Stimulated activated CD4-positive, alpha-beta T cell treated with anti-CD3 and anti-CD28 coated beads, Interleukin-1b, Interleukin-23, amount 100 ng/mL, for 1 hour (primary cell): Measurements from ENCODE around the gene SPOCK1.
"Not testable (repeated sequence)": the region's sequence is repeated elsewhere in the genome, so short reads cannot be mapped to it uniquely, and the experiment has no call there.

Experiments used
- DNase-seq, 2 donors: peaks; one replicate each; pipeline ENCODE4 v3.0.0-alpha.2; 2020; ENCODE audit warnings: low read depth in 2 of 2

The SPOCK1 gene

DNA sequence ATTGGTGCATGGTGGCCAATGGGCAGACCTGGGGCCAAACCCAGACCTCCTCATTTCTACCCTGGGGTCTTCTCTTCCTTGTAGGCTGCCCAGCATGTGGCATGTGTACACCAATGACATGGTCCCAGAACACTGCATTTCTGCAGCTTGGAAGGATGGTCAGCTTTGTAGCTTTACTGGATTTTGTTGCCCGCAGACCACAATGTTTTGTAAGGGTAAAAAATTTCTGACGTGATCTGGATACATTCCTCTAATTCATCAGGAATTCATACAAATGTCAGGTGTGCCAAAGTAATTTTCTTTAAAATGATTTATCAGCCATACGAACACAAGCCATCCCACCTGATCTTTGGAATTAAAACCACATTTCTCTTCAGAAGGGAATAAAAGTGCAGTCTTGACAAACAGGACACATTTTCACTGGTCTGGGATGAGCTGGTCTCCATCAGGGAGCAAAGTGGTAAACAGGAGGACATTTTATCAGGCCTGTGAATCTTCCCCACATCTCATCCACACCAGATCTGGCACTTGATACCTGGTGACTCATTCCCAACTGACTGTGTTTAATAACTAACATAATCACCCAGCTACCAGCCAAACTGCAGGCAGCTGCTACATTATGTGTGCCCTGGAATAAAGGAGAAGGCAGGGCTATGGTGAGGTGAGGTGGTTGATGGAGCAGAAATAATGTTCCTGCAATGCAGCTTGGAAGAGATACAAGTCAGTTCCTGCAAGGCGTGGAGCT, 103.9 kb downstream of the SPOCK1 start:
- no peak for DNase-seq

DNA sequence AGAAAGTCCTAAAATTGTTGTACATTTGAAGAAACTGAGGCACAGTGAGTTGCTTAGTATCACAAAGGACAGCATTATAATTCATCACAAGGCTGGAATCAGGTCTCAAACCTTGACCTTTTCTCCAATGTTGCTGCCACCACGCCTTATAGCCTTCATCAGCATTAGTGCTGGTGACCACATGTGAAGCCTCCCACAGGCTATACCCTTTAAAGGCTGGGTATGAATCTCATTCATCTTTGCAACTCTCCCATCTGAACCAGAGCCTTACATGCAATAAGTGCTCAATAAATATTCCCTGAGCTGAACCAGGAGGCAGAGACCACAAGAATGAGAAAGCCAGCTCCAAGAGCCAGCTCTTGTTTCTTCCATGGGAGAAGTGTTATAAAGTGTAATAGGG, 104.7 kb downstream of the SPOCK1 start:
- DNase-seq: no peak

DNA sequence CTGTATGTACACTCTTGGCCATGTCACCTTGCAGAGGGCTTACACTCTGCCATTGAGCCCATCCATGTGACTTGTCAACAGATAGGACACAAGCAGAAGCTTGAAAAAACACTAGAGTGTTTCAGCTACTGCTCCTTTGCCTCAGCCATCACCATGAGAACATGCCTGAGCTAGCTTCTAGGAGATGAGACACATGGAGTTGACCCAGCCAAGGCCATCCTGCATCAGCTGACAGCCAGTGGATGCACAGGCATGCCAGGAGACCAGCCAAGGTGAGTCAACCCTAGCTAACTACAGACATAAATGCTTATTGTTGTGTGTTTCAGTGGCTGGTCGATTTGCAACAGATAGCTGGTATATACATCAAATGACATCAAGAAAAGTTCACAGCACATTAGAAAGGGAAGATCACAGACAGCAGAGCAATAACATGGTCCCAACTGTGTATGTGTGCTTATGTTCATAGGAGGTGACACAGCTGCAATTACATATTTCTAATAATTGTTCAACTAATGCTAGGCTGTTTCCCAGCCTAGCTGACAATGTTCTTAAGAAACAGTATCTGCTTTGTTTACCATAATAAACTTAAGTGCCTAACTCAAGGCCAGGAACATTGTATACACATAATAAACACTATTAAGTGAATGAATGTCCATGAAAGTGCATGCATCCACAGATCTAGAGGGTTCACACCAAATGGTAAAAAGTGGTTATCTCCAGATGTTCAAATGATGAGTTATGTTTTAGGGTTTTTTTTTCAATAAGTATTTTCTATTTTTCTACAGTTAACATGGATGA, 105.7 kb downstream of the SPOCK1 start:
- no peak for DNase-seq

DNA sequence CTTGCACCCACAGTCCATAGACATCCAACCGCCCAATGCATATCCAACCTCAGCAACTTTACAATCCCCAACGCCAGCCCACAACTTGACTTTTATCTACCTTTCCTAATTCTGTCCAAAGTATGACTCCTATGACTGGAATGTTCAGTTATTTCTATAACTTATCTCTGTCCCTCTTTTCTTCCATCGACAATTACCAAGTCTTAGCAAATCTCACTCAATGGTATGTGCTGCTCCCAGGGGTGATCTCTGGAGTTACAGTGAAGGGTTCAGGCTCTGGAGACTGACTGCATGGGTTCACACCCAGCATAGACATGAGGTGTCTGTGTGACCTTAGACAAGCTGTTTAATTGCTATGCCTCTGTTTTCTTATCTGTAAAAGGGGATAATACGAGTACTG, 106.9 kb downstream of the SPOCK1 start:
- DNase-seq: no peak

DNA sequence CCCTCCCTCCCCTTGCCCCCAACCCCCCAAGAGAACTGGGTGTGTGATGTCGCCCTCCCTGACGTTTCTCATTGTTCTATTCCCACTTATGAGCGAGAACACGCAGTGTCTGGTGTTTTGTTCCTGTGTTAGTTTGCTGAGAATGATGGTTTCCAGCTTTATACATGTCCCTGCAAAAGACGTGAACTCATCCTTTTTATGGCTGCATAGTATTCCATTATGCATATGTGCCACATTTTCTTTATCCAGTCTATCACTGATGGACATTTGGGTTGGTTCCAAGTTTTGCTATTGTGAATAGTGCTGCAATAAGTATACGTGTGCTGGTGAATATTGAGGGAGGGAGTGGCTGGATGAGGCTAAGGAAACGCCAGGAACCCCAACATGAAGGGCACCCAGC, 108.1 kb downstream of the SPOCK1 start:
- not testable (repeated sequence) for DNase-seq

DNA sequence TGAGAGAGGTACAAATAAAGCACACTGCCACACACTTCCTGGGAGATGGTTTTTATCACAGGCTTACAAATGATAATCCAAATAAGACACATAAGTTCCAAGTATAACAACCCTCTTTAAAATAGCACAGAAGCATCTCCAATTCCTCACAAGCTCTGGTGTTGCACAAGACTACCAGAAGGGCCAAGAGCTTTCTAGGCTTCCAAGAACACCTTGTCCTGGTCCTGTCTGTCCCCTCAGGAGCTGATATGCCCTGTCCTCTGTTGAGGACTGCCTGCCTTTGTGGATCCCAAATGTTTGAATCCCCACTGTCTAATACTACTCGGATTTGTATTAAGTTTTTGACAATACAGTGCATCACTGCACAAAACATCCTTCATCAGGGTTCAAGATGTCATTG, 110.1 kb downstream of the SPOCK1 start:
- no peak for DNase-seq

DNA sequence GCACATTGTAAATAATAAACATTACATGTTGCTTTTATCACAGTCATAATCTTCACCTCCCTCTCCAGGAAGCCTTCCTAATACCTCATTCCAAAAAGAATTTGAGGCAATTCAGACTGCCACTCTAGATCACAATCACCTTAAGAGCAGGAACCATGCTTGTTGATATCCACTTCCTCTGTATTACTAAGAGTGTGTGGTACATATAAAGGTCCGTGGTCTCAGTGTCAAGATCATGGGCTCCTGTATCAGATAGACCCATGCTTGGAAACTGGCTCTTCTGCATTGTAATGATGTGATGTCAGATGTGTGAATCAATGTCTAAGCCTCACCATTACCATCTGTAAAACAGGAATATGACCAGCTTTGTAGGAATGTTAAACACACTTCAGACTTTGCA, 114.1 kb downstream of the SPOCK1 start:
- no peak for DNase-seq

DNA sequence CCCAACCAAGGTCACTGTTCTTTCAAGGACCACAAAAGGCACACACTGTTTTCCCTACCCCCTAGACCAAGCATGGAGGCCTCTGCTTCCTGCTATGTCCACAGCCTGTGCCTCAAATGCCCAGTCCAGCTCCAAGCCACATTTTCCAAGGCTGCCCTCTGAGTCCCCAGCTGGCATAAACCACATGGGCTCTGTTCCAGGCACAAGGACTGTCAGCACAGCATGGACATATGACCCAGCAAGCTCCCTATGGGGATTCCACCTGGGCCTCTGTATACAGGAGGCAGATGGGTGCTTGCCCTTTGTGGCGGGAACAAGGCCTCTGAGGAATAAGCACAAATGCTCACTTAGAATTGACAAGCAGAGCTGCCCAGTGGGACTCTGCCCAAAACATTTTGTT, 115.2 kb downstream of the SPOCK1 start:
- DNase-seq: no peak

DNA sequence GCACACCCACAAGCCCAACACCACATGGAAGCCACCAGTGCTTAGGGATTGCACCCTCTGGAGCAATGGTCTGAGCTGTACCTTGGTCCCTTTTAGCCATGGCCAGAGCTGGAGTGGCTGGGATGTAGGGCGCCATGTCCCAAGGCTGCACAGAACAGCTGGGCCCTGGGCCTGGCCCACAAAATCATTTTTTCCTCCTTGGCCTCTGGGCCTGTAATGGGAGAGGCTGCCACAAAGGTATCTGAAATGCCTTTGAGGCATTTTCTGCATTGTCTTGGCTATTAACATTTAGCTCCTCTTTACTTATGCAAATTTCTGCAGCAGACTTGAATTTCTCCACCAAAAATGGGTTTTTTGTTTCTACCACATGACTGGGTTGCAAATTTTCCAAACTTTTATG, 117.6 kb downstream of the SPOCK1 start:
- DNase-seq: no peak

DNA sequence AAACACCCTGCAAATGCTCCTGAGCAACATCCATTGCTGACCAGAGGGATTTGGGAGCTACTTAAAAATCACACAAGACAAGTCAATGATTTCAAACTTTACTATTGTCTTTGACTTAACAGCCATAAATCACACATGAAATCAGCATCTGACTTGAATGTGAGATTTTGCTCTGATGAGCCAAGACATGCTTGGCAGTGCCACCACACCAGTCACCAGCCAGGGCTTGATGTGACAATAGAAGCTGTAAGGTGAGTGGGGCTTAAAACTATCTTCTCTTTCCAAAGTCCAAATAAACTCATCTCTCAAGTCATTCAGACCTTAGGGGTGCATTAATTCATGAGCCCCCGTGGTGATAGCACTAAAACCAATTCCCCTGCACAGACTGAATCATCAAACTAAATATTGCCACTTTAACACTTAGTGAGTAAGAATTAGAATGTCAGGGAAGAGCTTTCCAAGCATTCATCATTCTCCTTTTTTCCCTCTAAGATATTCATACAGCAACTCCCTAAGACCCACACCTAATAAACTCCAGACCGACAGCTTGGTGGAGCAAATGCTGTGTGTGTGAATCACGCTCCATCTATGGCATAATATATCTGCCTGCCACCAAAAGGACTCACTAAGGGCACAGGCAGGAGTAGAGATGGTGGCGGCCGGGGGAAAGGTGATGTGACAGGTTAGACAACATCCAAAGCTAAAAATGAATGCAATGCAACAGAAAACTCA, 119.4 kb downstream of the SPOCK1 start:
- no peak for DNase-seq

DNA sequence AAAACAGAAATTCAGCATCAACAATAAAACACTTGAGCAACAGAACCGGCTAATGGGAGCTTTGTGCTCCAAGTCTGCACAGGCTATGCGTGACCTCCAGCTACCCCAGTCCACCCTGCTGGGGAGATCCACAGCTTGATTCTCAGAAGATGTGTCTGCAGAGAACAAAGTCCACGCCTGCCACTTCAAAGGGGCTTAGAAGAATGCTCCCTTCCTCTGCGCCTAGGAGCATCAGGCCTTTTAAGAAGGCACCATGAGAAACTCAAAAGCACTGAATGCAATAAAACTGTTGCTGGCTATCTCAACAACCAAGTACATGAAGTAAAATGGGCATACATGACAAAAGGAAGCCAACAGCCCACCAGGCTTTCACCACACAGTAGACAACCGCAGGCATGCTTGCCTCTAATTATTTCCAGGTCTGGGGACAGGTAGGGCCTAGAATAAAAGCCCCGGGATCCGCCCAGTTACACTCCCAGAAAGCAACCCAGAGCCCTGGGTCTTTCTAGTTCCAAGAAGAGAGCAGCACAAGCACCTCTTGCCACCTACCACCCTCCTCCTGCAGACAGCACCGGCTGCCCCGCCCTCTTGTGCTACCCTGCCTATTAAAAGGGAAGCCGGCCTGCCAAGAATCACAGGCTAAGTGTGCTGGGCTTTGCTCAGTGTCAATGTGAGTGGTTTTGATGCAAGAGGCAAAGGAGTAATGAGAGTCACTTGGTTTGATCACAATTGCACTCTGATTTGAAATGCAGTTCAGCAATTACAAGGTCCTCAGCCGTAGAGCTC, 123.2 kb downstream of the SPOCK1 start:
- no peak for DNase-seq

DNA sequence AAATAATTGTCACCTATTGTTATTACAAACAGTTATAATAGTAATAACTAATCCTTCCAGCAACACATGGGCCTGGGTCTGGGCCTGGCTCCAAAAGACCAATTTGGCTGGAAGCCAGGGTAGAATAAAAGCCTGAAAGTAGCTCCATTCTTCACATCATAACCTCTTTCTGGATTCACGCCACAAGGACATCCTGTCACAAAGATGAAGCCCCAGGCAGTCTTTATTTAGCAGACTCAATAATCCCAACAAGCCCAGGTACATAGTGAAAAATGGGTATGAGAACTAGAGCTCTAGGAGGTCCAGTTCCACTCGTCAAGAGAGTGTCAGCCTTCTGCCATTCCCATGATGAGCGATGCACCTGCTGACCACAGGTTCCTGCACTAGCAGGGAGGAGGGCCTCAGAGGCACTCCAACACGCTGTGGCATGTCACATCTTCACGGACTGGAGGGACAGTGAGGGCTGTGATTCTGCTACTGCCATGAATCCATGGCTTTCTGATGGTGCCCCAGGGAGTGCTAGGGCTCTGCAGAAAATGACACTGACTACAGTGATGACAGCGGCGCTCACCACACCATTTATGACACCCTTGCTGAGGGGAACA, 124.9 kb downstream of the SPOCK1 start:
- no peak for DNase-seq

DNA sequence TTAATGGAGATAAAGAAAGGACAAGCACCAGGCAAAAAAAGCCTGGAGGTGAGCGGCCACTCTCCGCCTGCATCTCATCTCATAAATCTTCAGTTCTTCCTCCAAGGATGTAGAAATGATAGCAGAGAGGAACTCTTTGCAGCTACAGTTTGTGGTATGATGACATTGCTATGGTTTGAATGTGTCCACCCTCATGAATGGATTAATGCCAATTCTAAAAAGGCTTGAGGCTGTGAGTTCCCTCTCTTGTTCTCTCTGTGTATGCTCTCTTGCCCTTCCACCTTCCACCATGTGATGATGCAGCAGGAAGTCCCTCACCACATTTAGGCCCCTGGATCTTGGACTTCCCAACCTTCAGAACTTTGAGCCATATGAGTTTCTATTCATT, 126.4 kb downstream of the SPOCK1 start:
- no peak for DNase-seq

DNA sequence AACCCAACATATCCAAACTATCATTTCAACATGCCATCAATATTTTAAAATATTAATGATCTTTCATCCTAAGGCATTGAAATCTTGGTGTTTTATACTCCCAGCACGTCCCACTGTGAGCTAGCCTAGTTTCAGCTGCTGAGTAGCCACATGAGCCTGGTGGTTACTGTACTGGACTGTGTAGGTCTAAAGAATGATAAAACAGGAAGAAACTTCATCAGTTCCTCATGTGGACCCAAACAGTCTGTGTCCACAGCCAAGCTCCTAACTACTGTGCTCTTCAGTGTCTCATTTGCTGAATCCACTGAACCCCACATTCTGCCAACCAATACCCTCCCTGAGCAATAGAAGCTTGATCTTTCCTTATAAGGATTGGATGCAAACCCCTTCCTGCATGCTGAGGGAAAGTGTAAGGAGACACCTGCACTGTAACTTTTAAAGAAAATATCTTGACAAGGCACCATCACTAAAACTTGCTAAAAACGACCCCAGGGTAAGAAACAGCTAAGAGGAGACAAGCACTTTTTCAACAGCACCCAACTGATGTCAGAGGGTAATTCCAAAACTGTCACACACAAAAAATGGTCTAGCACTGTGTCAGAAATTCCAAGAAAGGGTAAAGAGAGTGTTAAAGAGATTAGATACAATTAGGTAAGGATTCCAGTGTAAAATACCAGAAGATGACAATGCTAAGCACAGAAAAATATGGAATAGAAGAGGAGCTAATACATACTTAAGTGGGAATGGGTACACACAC, 126.9 kb downstream of the SPOCK1 start:
- DNase-seq: no peak

DNA sequence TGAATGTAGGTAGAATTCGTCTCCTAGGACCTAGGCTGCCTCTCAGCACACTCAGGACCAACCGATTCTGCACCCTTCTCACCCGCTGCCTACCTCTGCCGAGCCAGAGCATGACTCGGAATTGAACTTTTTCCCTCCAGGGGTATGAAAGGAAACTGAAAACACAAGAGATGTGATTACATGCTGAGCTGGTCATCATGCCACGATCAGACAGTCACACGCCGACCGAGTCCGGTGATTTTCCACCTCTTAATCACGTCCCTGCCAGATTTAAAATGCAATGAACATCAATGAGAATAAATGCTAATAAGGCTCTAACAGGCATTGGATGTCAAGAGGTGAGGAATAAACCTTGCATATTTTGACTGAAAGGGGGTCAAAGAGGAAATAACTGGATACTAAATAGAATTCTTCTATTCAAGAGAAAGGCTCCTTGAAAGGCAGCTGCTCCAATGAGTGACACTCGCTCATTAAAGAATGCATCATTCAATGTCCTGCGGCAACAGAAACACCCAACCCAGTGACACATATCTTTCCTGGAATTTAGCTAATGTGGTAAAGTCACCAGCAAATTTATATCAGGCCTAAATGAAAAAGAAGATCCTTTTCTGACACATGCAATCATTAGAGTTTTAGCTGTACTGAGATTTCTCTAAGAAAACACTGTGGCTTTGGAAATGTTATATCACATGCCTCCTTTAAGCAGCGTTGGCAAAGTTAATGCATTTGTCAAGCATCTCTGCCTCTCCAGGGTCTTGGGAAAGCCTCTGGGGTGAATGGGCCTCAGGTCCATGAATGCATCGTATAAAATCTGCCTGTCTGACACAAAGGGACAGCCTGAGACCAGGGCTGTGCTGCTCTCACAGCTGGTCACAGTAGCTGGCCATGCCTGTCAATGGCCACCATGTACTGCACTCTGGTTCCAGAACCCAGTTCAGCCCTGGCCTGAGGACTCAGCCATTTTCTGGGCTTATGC, 128.7 kb downstream of the SPOCK1 start:
- no peak for DNase-seq

DNA sequence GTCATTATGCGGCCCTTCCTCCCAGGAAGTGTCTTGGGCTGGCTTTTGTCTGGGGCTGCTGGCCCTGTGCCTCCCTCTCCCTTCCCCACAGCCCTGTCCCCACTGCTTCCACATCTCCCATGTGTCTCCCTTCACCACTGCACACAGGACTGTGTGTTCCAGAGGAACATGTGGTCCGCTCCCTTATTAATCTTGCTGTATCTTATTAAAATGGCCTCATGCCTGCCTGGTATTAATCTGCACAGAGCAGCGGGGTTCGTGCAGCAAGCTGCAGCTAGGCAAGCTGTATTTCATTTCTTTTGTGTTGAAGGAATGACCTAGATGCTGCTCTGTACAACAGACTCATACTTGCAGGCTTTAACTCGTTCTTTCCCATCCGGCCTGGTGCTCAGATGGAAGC, 130.5 kb downstream of the SPOCK1 start:
- DNase-seq: no peak

DNA sequence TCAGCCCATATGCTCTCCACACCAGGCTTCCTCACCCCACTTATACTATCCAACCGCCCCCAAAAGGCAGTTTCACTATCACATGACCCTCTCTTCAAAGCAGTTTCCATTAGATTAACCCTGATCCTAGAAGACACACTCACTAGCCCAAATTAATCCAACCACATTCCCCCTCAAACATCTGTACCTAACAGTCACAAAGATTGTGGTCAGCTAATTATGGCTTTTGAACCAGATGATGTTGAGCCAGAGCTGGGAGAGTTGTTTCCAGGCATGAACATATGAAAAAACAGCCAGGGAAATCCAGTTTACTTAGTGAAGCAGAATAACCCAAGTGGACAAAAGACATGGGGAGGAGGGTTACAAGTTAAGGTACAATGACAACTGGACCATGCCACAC, 131.2 kb downstream of the SPOCK1 start:
- no peak for DNase-seq

DNA sequence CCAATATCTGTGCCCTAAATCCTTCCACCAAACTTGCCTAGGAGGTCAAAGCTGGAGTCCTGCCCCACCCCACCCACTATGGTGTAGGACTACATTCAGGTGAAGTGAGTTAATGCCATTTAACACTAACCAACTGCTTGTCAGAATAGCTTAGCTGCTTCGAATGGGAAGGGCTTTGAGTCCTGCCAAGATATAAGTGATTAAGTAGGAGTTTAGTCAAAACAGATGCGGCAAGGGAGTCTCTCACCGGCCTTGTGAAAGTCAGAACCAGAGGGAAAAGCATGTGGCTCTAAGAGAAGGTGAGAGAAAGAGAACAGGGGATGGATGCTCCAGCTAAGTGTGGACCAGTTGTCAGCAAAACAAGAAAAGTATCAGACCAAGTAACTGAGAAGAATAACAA, 132.6 kb downstream of the SPOCK1 start:
- no peak for DNase-seq

DNA sequence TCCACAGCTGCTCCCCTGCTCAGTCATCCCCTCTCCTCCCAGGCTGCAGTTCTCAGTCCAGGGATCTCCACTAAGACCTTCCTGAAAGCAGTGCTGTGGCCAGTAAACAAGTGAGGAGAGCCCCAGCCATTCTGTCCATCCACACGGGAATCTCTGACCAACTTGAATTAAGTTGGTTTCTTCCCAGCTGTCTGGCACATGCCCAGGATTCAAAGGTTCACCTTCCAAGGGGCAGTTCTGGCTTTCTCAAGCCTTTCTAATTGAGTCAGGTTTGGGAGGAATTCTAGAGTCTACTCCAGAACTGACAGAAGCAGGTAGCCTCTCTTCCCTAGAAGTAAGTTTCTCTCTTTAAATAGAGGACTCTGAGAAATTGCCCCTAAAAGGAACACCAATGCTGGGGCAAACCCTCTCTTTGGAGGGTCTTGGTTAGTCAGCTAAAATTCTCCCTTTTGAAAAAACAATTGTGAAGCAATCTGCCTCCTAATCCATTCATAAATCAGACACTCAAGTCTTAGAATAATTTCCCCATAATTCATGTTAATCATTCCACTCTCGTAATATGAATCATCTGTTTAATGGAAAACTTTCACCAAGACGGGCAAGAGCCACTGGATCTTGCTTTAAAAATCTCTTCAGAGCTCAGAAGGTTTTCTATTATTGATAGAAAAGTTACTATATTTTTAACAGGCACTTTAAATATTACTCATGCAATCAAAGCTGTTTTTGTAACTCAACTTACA, 133.8 kb downstream of the SPOCK1 start:
- DNase-seq: no peak
